HEK293 (cell line): ENCODE results near the gene VDAC1.

Experiments
- CTCF ChIP-seq: fragments of 450-650 bp; formaldehyde crosslinking; IDR thresholded peaks from 2 replicates; pipeline ENCODE4 v1.5.1; 2016; ENCODE audit warnings: missing biosample characterization, missing genetic modification characterization
- EGR2 ChIP-seq: fragments of 450-650 bp; formaldehyde crosslinking; IDR thresholded peaks from 2 replicates; pipeline ENCODE4 v1.5.1; 2016; ENCODE audit warnings: low read depth, missing biosample characterization, missing genetic modification characterization
- PATZ1 ChIP-seq: fragments of 450-650 bp; formaldehyde crosslinking; IDR thresholded peaks from 2 replicates; pipeline ENCODE4 v1.5.1; 2016; ENCODE audit warnings: missing biosample characterization, missing genetic modification characterization
- PBX3 ChIP-seq: sonication (generic); formaldehyde crosslinking; IDR thresholded peaks from 2 replicates; pipeline ENCODE4 v1.8.1; 2022; ENCODE audit warnings: mild to moderate bottlenecking, moderate library complexity, missing genetic modification reagents
- SP3 ChIP-seq: fragments of 450-650 bp; formaldehyde crosslinking; IDR thresholded peaks from 2 replicates; pipeline ENCODE4 v1.5.1; 2016; ENCODE audit warnings: missing biosample characterization, missing genetic modification characterization
- TSHZ1 ChIP-seq: fragments of 450-650 bp; formaldehyde crosslinking; IDR thresholded peaks from 2 replicates; pipeline ENCODE4 v1.5.1; 2016; ENCODE audit warnings: missing biosample characterization, missing genetic modification characterization, borderline replicate concordance
- ZBTB44 ChIP-seq: fragments of 450-650 bp; IDR thresholded peaks from 2 replicates; pipeline ENCODE4 v1.5.1; 2018; ENCODE audit warnings: missing biosample characterization, mild to moderate bottlenecking, missing genetic modification characterization
- ZNF248 ChIP-seq: fragments of 450-650 bp; formaldehyde crosslinking; IDR thresholded peaks from 2 replicates; pipeline ENCODE4 v1.5.1; 2017; ENCODE audit warnings: missing biosample characterization, missing genetic modification characterization
- ZNF558 ChIP-seq: fragments of 450-650 bp; formaldehyde crosslinking; IDR thresholded peaks from 2 replicates; pipeline ENCODE4 v1.5.1; 2016; ENCODE audit warnings: missing biosample characterization, missing genetic modification characterization

- TF ChIP-seq PBX3 (CRISPR knock-in tag) (no peak), CTCF (tag by site-specific recombination) (no peak), EGR2 (tag by site-specific recombination) (no peak), ZNF558 (no peak), ZBTB44 (tag by site-specific recombination) (no peak), SP3 (tag by site-specific recombination) (no peak), PATZ1 (no peak), ZNF248 (tag by site-specific recombination) (no peak), TSHZ1 (no peak)
Measured at GRCh38 chr5:133977161-133977787, 27.5 kb downstream of the VDAC1 start.
